GM18520 (cell line): ENCODE data around the gene GCGR.

ENCODE experiments used
- ATAC-seq: cut with Tn5 transposase; IDR thresholded peaks from one replicate; pipeline ENCODE4 v1.9.1; 2021; ENCODE audit not compliant: unreplicated experiment

Gene GCGR

DNA sequence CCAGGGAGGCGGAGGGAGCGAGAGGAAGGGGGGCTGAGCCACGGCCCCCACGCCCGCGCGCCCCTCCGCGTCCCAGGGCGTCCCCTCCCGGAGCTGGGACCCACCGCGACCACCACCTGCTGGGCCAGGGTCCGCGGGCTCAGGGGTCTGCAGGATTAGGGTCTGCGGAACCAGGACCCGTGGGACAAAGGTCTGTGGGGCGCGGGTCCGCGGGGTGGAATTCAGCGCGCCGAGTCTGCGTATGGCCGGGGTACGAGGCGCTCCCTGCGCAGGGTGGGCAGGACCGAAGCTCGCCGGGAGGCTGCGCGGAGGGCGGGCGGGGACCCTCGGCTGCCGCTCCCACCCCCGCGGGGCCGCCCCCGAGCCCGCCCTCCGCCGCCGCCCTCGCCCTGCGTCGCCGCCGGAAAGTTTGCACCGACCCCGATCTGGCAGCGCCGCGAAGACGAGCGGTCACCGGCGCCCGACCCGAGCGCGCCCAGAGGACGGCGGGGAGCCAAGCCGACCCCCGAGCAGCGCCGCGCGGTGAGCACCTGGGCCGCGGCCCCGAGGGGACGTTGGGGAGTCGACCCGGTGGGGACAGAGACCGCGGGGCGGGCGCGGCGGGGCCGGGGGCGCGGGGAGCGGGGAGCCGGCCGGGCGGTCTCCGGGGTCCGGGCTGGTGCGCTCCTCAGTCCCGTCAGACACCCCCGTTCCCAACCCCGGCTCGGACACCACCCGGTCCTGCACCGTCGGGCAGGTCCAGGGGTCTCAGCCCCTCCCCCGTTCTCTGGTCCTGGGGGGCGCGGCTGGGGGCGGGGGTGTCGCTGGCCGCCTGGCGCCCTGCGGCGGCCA lies at the start of gene GCGR:
GCGR (plus strand) TSS at position 423 of the 831 bp plus-strand sequence. CDS start 4,869 bp downstream, outside the sequence.
- ATAC-seq: no peak

DNA sequence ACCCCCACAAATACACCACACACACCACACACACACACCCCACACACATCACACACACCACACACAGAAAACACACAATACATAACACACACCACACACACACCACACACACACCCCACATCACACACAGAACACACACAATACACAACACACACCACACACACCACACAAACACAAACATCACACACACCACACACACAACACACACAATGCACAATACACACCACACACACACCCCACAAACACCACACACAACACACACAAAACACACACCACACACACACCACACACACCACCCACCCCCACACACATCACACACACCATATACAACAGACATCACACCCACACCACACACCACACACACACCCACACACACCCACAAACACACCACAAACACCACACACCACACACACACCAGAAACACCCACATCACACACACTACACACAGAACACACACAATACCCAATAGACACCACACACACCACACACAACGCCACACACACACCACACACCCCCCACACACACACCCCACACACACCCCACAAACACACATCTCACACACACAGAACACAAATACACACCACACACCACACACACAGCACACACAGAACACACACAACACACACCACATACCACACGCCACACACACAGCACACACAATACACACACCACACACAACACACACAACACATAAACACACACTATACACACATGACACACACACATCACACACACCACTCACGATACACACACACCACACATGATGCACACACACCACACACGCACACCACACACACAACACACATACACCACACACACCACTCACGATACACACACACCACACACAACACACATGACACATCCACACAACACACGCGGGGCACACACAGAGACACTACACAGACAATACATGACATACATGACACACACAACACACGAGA lies 11.0 kb upstream of the GCGR start:
- no peak for ATAC-seq

GRCh38 chr17:81794074-81794476 lies 9.9 kb upstream of the GCGR start:
- ATAC-seq: no peak

- no peak for ATAC-seq
These were observed 9.4 kb upstream of the GCGR start for GRCh38 chr17:81794509-81794908.

- ATAC-seq: no peak
These were observed 2.6 kb upstream of the GCGR start for GRCh38 chr17:81801327-81801726.

- ATAC-seq: no peak
These were observed 1.7 kb upstream of the GCGR start for GRCh38 chr17:81802048-81802758.

DNA sequence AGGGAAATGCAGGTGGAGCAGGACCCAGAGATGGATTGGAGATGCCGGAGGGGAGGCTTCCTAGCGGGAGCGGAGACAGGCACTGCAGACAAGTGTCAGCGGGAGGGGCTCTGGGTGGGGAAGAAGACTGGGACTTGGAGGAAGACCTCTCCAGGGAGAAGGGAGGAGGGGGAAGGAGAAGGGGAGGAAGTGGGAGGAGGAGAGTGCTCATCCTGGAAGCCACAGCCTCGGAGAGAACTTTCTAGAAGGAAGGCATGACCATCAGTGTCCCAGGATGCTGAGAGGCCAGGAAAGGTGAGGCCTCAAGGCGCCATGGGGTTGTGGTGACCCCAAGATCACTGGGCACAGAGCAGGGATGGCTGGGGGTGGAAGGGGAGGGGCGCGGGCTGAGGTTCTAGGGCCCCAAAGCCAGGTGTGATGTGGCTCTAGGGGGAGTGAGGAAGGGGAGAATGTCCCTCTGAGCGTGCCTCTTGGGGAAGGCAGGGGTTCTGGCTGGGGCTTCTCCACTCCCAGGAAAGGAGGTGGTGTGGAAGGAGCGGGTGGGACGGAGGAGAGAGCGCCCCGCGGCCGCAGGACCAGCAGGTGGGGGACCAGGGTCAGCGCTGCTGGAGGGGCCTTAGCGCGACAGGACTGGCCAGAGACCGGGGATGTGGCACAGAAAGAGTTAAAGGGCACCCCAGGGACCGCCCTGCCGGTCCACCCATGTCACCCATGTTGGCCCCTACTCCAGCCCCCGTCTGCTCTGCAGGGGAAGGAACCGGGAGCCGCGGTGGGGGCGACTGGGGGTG lies 900 bp upstream of the GCGR start:
- ATAC-seq: no peak

DNA sequence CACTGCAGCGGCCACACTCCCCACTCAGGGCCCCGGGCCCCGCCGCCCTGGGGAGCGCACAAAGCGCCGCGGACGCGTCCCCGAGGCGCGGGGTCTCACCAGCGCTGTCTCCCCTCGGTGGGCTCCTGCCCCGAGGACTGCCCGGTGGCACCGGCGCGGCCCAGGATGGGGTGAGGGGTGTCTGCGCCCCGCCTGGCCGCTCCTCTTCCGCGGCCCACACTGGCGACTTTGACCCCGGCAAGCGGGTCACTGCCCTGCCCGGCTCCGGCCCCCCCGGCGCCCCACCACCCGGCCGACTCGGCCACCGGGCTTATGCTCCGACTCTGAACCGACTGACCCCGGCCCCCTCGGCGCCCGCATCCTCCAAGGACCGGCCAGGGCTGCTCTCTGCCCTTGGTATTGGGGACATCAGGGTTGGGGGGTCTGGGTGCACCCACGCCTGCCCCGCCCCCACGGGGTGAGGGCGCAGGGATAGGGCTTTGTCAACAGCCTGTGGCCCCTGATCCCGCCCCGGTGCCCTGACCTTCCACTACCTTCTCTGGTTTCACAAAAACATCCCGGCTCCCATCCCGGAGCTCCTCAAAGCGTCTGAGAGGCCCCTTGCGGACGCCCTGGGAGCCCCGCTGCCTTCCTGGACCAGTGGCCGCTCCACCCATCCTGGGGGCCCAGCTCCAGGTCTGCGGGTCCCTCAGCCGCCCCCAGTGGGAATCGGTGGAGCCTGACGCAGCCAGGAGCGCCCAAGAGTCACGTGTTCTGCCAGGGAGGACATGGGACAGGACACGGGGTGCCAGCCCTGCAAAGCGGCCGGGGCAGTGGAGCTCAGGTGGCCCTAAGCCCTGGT lies 829 bp downstream of the GCGR start:
- ATAC-seq: no peak

- no peak for ATAC-seq
These were observed 1.9 kb downstream of the GCGR start for GRCh38 chr17:81805707-81806460.

- ATAC-seq: no peak
These were observed 2.7 kb downstream of the GCGR start for GRCh38 chr17:81806461-81807209.

- ATAC-seq: no peak
These were observed 3.3 kb downstream of the GCGR start for GRCh38 chr17:81807210-81807719.

DNA sequence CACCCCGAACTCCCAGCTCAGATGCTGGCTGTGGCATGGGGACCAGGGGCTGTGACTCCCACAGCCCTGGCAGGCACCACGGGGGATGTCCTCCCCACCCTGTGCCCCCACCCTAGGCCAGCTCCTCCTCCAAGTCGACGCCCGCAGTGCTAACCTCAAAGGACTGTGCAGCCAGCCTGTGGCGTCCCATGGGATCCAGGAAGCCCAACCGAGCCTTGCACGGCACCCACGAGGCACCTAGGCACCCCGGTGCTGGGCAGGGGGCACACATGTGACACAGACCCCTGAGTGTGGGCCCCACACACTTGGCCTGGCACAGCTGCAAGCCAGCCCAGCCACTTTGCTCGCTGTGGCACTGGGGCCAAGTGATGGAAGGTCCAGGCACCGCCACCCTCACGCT lies 3.9 kb downstream of the GCGR start:
- no peak for ATAC-seq

DNA sequence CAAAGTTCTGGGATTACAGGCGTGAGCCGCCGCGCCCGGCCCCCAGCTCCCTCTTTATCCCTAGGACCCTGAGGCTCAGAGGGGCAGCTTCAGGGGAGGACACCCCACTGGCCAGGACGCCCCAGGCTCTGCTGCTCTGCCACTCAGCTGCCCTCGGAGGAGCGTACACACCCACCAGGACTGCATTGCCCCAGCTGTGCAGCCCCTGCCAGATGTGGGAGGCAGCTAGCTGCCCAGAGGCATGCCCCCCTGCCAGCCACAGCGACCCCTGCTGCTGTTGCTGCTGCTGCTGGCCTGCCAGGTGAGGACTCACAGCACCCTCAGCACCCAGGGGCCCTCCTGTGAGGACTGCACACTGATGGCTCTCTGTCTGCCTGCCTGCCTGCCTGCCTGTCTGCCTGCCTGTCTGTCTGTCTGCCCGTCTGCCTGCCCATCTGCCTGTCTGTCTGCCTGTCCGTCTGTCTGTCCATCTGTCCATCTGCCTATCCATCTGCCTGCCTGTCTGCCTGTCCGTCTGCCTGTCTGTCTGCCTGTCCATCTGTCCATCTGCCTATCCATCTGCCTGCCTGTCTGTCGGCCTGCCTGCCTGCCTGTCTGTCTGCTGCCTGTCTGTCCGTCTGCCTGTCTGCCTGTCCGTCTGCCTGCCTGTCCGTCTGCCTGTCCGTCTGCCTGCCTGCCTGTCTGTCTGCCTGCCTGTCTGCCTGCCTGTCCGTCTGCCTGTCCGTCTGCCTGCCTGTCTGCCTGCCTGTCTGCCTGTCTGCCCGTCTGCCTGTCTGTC lies 5.0 kb downstream of the GCGR start:
- ATAC-seq: no peak

- no peak for ATAC-seq
These were observed 5.6 kb downstream of the GCGR start for GRCh38 chr17:81809556-81809998.

GRCh38 chr17:81810476-81810875 lies 6.5 kb downstream of the GCGR start:
- no peak for ATAC-seq

- ATAC-seq: no peak
These were observed 7.1 kb downstream of the GCGR start for GRCh38 chr17:81810892-81811704.
